Thyroid gland (tissue), 4 donors: ENCODE results near the gene TXNL1. TPM values are rescaled to one million over a fixed set of nuclear protein-coding genes. Genes with fewer than 3 reads are reported as not detected.

ENCODE experiments used
- DNase-seq, 2 donors: peaks; one replicate each; pipeline ENCODE4 v3.0.0-alpha.2; 2019
- H3K27ac ChIP-seq, 3 donors: fragments of 200-600 bp; sonication (generic); 1 replicate in 2 of 3; 2 replicates in 1 of 3; pipeline ENCODE4 v1.5.1; 2016 to 2019; ENCODE audit warnings: mild to moderate bottlenecking in 1 of 3, moderate library complexity in 1 of 3
- H3K27me3 ChIP-seq: fragments of 200-600 bp; sonication (generic); one replicate; pipeline ENCODE4 v1.5.1; 2019
- H3K36me3 ChIP-seq, 2 donors: fragments of 200-600 bp; sonication (generic); one replicate each; pipeline ENCODE4 v1.5.1; 2016 to 2019
- H3K4me1 ChIP-seq, 2 donors: fragments of 200-600 bp; sonication (generic); one replicate each; pipeline ENCODE4 v1.5.1; 2017 to 2019
- H3K4me3 ChIP-seq, 3 donors: fragments of 200-600 bp; sonication (generic); replicated peaks in 1 of 3; 1 replicate in 2 of 3; 2 replicates in 1 of 3; pipeline ENCODE4 v1.5.1; 2016; ENCODE audit warnings: mild to moderate bottlenecking in 1 of 3
- H3K9me3 ChIP-seq: fragments of 200-600 bp; sonication (generic); one replicate; pipeline ENCODE4 v1.5.1; 2017
- CTCF ChIP-seq, 6 experiments: fragments of 200-600 bp in 3 of 6; fragments of 450-650 bp in 3 of 6; sonication (generic) in 3 of 6; IDR thresholded peaks; one replicate each; pipeline ENCODE4 v1.5.1; 2016 to 2019; ENCODE audit warnings: antibody characterized with exemption in 6 of 6, mild to moderate bottlenecking in 2 of 6, inconsistent platforms in 1 of 6, moderate library complexity in 1 of 6
- POLR2A ChIP-seq, 2 donors: fragments of 450-650 bp; IDR thresholded peaks; one replicate each; pipeline ENCODE4 v1.6.1; 2017; ENCODE audit warnings: antibody characterized with exemption in 2 of 2, mild to moderate bottlenecking in 2 of 2, moderate library complexity in 1 of 2
- WGBS, 2 donors: methylation state at CpG; one replicate each; pipeline ENCODE4 v1.1.5; 2017; 5-methylcytosine and 5-hydroxymethylcytosine counted together
- intact Hi-C: fragments of 100-400 bp; cut with DNase I; formaldehyde crosslinking; loops from one replicate; pipeline ENCODE4 v1.15.1; 2023
- total RNA-seq, 4 donors: library from RNA; depleted of rRNA; stranded (reverse); fragments of >200 nt; gene quantifications; one replicate each; pipeline ENCODE4 v1.2.3, GENCODE V29; 2016

Gene TXNL1
- total RNA-seq, 4 donors from 2014 or later, result 151 to 242 (median 168) TPM

GRCh38 chr18:56637711-56638231, 621 bp downstream of the TXNL1 start:
- DNase-seq, result peak; percentile 41 to 52
- no peak for TF ChIP-seq POLR2A (IDR thresholded peaks at IDR 0.05)
- no peak for TF ChIP-seq CTCF (IDR thresholded peaks at IDR 0.05)
- peak overlapping the region; percentile 94 to 99 (median 98) for H3K27ac ChIP-seq
- no peaks in the 10 kb centered on the region for H3K27me3 ChIP-seq
- peaks cover 17 to 24% of the 10 kb centered on the region in 2 donors for H3K4me1 ChIP-seq
- no peaks in the 10 kb centered on the region for H3K36me3 ChIP-seq
- no peaks in the 10 kb centered on the region for H3K9me3 ChIP-seq
- peak overlapping the region; percentile 84 to 92 (median 89) for H3K4me3 ChIP-seq
- 0 to 1% methylated on average over 18 of the region's 18 CpGs for WGBS, 2 donors
- intact Hi-C loops, result no loop called here

- no peaks in the 10 kb centered on the region for H3K36me3 ChIP-seq
- TF ChIP-seq POLR2A (IDR thresholded peaks at IDR 0.05) (peak in 1 of 2 donors; percentile 40), CTCF (IDR thresholded peaks at IDR 0.05) (no peak)
- no peaks in the 10 kb centered on the region for H3K27me3 ChIP-seq
- intact Hi-C loops, result no loop called here
- 2 to 8% methylated on average over 8 of the region's 8 CpGs for WGBS, 2 donors
- H3K27ac ChIP-seq, result peak overlapping the region; percentile 94 to 99 (median 98)
- H3K9me3 ChIP-seq, result no peaks in the 10 kb centered on the region
- H3K4me1 ChIP-seq, result peaks cover 19 to 28% of the 10 kb centered on the region in 2 donors
- peak overlapping the region; percentile 84 to 92 (median 89) for H3K4me3 ChIP-seq
- DNase-seq, result no peak
Observed at GRCh38 chr18:56637176-56637575, 1.2 kb downstream of the TXNL1 start.

GRCh38 chr18:56635007-56635406, 3.4 kb downstream of the TXNL1 start:
- TF ChIP-seq CTCF (IDR thresholded peaks at IDR 0.05), result no peak
- TF ChIP-seq POLR2A (IDR thresholded peaks at IDR 0.05), result no peak
- intact Hi-C loops, result no loop called here
- Histone ChIP-seq H3K36me3 (no peaks in the 10 kb centered on the region), H3K4me3 (peak overlapping the region in 1 of 3 donors; percentile 8), H3K27me3 (no peaks in the 10 kb centered on the region), H3K9me3 (no peaks in the 10 kb centered on the region), H3K4me1 (peaks cover 37 to 38% of the 10 kb centered on the region in 2 donors), H3K27ac (peak overlapping the region in 1 of 3 donors; percentile 98)
- DNase-seq, result no peak
- 85 to 86% methylated on average over 5 of the region's 5 CpGs for WGBS, 2 donors

- peaks cover 37 to 55% of the 10 kb centered on the region in 2 donors for H3K4me1 ChIP-seq
- 88 to 89% methylated on average over 7 of the region's 7 CpGs for WGBS, 2 donors
Observed at GRCh38 chr18:56632070-56633022, 6.0 kb downstream of the TXNL1 start.

More at GRCh38 chr18:56632070-56633022, 6.0 kb downstream of the TXNL1 start:
- H3K4me3 ChIP-seq, result no peak overlapping the region
- intact Hi-C loops, result no loop called here
- peak overlapping the region in 2 of 3 donors; percentile 7 to 52 for H3K27ac ChIP-seq
- no peak for TF ChIP-seq CTCF (IDR thresholded peaks at IDR 0.05)
- no peak for TF ChIP-seq POLR2A (IDR thresholded peaks at IDR 0.05)
- H3K36me3 ChIP-seq, result no peaks in the 10 kb centered on the region
- H3K9me3 ChIP-seq, result no peaks in the 10 kb centered on the region
- DNase-seq, result no peak
- H3K27me3 ChIP-seq, result no peaks in the 10 kb centered on the region
